B cell (primary cell): ENCODE data around the gene MFSD12. TPM values are rescaled to one million over a fixed set of nuclear protein-coding genes. Genes with fewer than 3 reads are reported as not detected.

Source experiments
- ATAC-seq: fragments of 200-7000 bp; cut with Tn5 transposase; one replicate; pipeline ENCODE4 v1.10.0; 2021; ENCODE audit warnings: low read depth, mild to moderate bottlenecking, moderate number of reproducible peaks, moderate library complexity
- CTCF ChIA-PET: fragments of 350-600 bp; sonication (Branson Sonifier 250); formaldehyde crosslinking; loops from one replicate; lab custom pipeline; 2021; ENCODE audit warnings: antibody characterized with exemption, inconsistent platforms; lab: Charles Lee
- POLR2A ChIA-PET: fragments of 350-600 bp; sonication (Branson Sonifier 250); formaldehyde crosslinking; loops from one replicate; lab custom pipeline; 2021; ENCODE audit warnings: antibody characterized with exemption; lab: Charles Lee
- DNase-seq: peaks from one replicate; pipeline ENCODE4 v3.0.0; 2013
- H2AFZ ChIP-seq: 2 replicates; pipeline ENCODE4 v1.6.1; 2012; ENCODE audit warnings: mild to moderate bottlenecking, low read depth, low read length; ENCODE audit not compliant: insufficient read depth, poor library complexity, severe bottlenecking
- H3K27ac ChIP-seq, 2 donors: 1 replicate in 1 of 2; 2 replicates in 1 of 2; pipeline ENCODE4 v1.5.1; 2012 to 2013; ENCODE audit warnings: low read length in 2 of 2, mild to moderate bottlenecking in 2 of 2, moderate library complexity in 1 of 2
- H3K27me3 ChIP-seq, 4 experiments: fragments of 200-600 bp in 1 of 4; sonication (generic) in 1 of 4; replicated peaks in 1 of 4; 1 replicate in 2 of 4; 2 replicates in 2 of 4; pipeline versions ENCODE4 v1.6.1 to v1.7.0; 2013 to 2016; ENCODE audit warnings: low read length in 3 of 4, mild to moderate bottlenecking in 2 of 4, mixed read lengths in 1 of 4, moderate library complexity in 1 of 4; ENCODE audit not compliant: insufficient read depth in 4 of 4, control insufficient read depth in 3 of 4; ENCODE audit errors: control extremely low read depth in 1 of 4
- H3K36me3 ChIP-seq, 2 experiments: replicated peaks in 1 of 2; 1 replicate in 1 of 2; 2 replicates in 1 of 2; pipeline versions ENCODE4 v1.6.1 to v1.7.1; 2013; ENCODE audit warnings: low read length in 1 of 2; ENCODE audit not compliant: insufficient read depth in 2 of 2, control insufficient read depth in 1 of 2; ENCODE audit errors: control extremely low read depth in 1 of 2, extremely low read depth in 1 of 2
- H3K4me1 ChIP-seq, 2 donors: fragments of 200-600 bp in 1 of 2; sonication (generic) in 1 of 2; 1 replicate in 1 of 2; 2 replicates in 1 of 2; pipeline versions ENCODE4 v1.5.1 to v1.6.1; 2013 to 2017; ENCODE audit warnings: low read length in 2 of 2; ENCODE audit not compliant: control insufficient read depth in 2 of 2, insufficient read depth in 2 of 2
- H3K4me2 ChIP-seq: replicated peaks from 2 replicates; pipeline ENCODE3; 2012; ENCODE audit warnings: mild to moderate bottlenecking, low read depth, low read length; ENCODE audit not compliant: poor library complexity, severe bottlenecking
- H3K4me3 ChIP-seq, 5 experiments: fragments of 200-600 bp in 1 of 5; sonication (generic) in 1 of 5; 1 replicate in 3 of 5; 2 replicates in 2 of 5; pipeline versions ENCODE4 v1.5.1 to v1.7.0; 2011 to 2016; ENCODE audit warnings: low read length in 4 of 5, mild to moderate bottlenecking in 4 of 5, low read depth in 2 of 5, control low read depth in 1 of 5, moderate library complexity in 1 of 5; ENCODE audit not compliant: insufficient read depth in 1 of 5; ENCODE audit errors: control extremely low read depth in 1 of 5, extremely low read depth in 1 of 5
- H3K79me2 ChIP-seq: fragments of 200-600 bp; sonication (generic); one replicate; pipeline ENCODE4 v1.6.0; 2016; ENCODE audit warnings: low read length; ENCODE audit not compliant: control insufficient read depth, insufficient read depth
- H3K9ac ChIP-seq: fragments of 200-600 bp; sonication (generic); 2 replicates; pipeline ENCODE4 v1.6.1; 2017; ENCODE audit warnings: mild to moderate bottlenecking, low read length, moderate library complexity
- H3K9me3 ChIP-seq, 3 donors: one replicate each; pipeline versions ENCODE4 v1.6.1 to v1.7.1; 2013; ENCODE audit warnings: low read length in 2 of 3; ENCODE audit not compliant: control insufficient read depth in 2 of 3, insufficient read depth in 1 of 3; ENCODE audit errors: control extremely low read depth in 1 of 3
- H4K20me1 ChIP-seq: 2 replicates; pipeline ENCODE4 v1.6.0; 2012; ENCODE audit warnings: mild to moderate bottlenecking, low read length; ENCODE audit not compliant: insufficient read depth, control insufficient read depth, poor library complexity, severe bottlenecking
- H3K27ac Mint-ChIP-seq: one replicate; pipeline ENCODE4 v1.8.0; 2021; ENCODE audit warnings: mixed read lengths
- H3K27me3 Mint-ChIP-seq: one replicate; pipeline ENCODE4 v1.8.0; 2021; ENCODE audit warnings: mixed read lengths
- H3K4me1 Mint-ChIP-seq: one replicate; pipeline ENCODE4 v1.8.0; 2021; ENCODE audit warnings: mixed read lengths
- H3K4me3 Mint-ChIP-seq: one replicate; pipeline ENCODE4 v1.8.0; 2021; ENCODE audit warnings: mixed read lengths
- H3K9me3 Mint-ChIP-seq: one replicate; pipeline ENCODE4 v1.8.0; 2022; ENCODE audit warnings: mixed read lengths; ENCODE audit not compliant: insufficient read depth
- EZH2 ChIP-seq: IDR thresholded peaks from 2 replicates; pipeline ENCODE4 v1.6.1; 2012; ENCODE audit warnings: borderline replicate concordance, low read depth, mild to moderate bottlenecking, moderate library complexity, low read length; ENCODE audit not compliant: insufficient read depth, poor library complexity, severe bottlenecking
- WGBS: methylation state at CpG from one replicate; pipeline ENCODE4 v1.1.5; 2013; ENCODE audit warnings: missing lambda C conversion rate; ENCODE audit not compliant: insufficient coverage; 5-methylcytosine and 5-hydroxymethylcytosine counted together
- intact Hi-C: fragments of 100-400 bp; cut with micrococcal nuclease; formaldehyde crosslinking; loops from one replicate; pipeline ENCODE4 v1.10.0; 2022
- polyA plus RNA-seq: library from polyadenylated mRNA; depleted of rRNA; stranded (reverse); fragments of >200 nt; gene quantifications from 2 replicates; pipeline ENCODE4 v1.2.3, GENCODE V29; 2012
- total RNA-seq, 2 donors: library from RNA; stranded (reverse); fragments of 120-200 nt in 1 of 2; gene quantifications; 1 replicate in 1 of 2; 2 replicates in 1 of 2; pipeline versions ENCODE4 v1.2.3 to v1.2.4, GENCODE V29; 2013 to 2022
- TF ChIP-seq, protein P1 (sequence below): fragments of 200-600 bp; IDR thresholded peaks from one replicate; pipeline ENCODE4 v1.8.0; 2022; ENCODE audit warnings: antibody characterized with exemption, mild to moderate bottlenecking

MFSD12 gene
- total and polyA plus RNA-seq, 2 donors (not counting 1 experiment from before 2014, with no cell fraction given), result 100 to 154 TPM

- no peaks in the 10 kb centered on the region for H4K20me1 ChIP-seq
- peak overlapping the region; percentile 93 for H3K4me3 Mint-ChIP-seq
- H3K27ac ChIP-seq, result peak overlapping the region; percentile 93 to 96
- peak; percentile 42 for DNase-seq
- H3K9me3 ChIP-seq, result no peaks in the 10 kb centered on the region
- WGBS, result 11% methylated on average over 13 of the region's 18 CpGs
- ATAC-seq, result no peak
- H3K79me2 ChIP-seq, result peaks cover 36% of the 10 kb centered on the region
- ChIA-PET CTCF (interaction anchor here (1.2 kb wide), 1 partner anchor 65 kb away, joined by 6 read pairs; no protein-coding TSS in a partner anchor), POLR2A (no interaction called here)
- peaks cover 0 to 15% of the 10 kb centered on the region in 2 experiments for H3K36me3 ChIP-seq
- H3K9ac ChIP-seq, result peak overlapping the region; percentile 84
- no peaks in the 10 kb centered on the region for H3K27me3 ChIP-seq
- no peaks in the 10 kb centered on the region for H3K27me3 Mint-ChIP-seq
- peaks cover 22% of the 10 kb centered on the region for H3K4me1 Mint-ChIP-seq
- peak overlapping the region; percentile 95 for H3K27ac Mint-ChIP-seq
- H3K4me3 ChIP-seq, result peak overlapping the region; percentile 84 to 95 (median 89)
- H3K4me1 ChIP-seq, result peaks cover 10 to 15% of the 10 kb centered on the region in 2 donors
- no peaks in the 10 kb centered on the region for H3K9me3 Mint-ChIP-seq
- intact Hi-C loops, result loop anchor here (1.0 to 10.0 kb wide), 4 partner anchors 65 to 975 kb away; partner anchors contain the start of genes CACTIN, HDGFL2 and NCLN
- H3K4me2 ChIP-seq, result peak overlapping the region; percentile 88
- no peak for TF ChIP-seq EZH2
- TF ChIP-seq, protein P1, sequence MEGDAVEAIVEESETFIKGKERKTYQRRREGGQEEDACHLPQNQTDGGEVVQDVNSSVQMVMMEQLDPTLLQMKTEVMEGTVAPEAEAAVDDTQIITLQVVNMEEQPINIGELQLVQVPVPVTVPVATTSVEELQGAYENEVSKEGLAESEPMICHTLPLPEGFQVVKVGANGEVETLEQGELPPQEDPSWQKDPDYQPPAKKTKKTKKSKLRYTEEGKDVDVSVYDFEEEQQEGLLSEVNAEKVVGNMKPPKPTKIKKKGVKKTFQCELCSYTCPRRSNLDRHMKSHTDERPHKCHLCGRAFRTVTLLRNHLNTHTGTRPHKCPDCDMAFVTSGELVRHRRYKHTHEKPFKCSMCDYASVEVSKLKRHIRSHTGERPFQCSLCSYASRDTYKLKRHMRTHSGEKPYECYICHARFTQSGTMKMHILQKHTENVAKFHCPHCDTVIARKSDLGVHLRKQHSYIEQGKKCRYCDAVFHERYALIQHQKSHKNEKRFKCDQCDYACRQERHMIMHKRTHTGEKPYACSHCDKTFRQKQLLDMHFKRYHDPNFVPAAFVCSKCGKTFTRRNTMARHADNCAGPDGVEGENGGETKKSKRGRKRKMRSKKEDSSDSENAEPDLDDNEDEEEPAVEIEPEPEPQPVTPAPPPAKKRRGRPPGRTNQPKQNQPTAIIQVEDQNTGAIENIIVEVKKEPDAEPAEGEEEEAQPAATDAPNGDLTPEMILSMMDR, result no peak
- peak overlapping the region; percentile 86 for H2AFZ ChIP-seq
Measured at GRCh38 chr19:3499738-3500428, 57.5 kb downstream of the MFSD12 start.
